DND-41 (cell line): ENCODE data around the gene EEF1AKMT2.
A peak's percentile ranks its signal among the peaks of the same experiment; 100 is the strongest.

Source experiments
- ATAC-seq: fragments of 200-7000 bp; cut with Tn5 transposase; 3 replicates; pipeline ENCODE4 v1.9.1; 2021; ENCODE audit warnings: low read depth; ENCODE audit not compliant: insufficient read depth
- DNase-seq: peaks from one replicate; pipeline ENCODE4 v3.0.0-alpha.2; 2020
- H2AFZ ChIP-seq: 2 replicates; pipeline ENCODE4 v1.6.0; 2012; ENCODE audit warnings: low read depth, low read length
- H3K27ac ChIP-seq: 2 replicates; pipeline ENCODE4 v1.5.1; 2012; ENCODE audit warnings: low read length, inconsistent platforms
- H3K27me3 ChIP-seq: fragments of 200-600 bp; sonication (generic); 2 replicates; pipeline ENCODE4 v1.6.0; 2012; ENCODE audit warnings: low read length, mild to moderate bottlenecking, inconsistent platforms; ENCODE audit not compliant: insufficient read depth, poor library complexity
- H3K36me3 ChIP-seq: 2 replicates; pipeline ENCODE4 v1.5.1; 2012; ENCODE audit warnings: low read length, inconsistent platforms; ENCODE audit not compliant: insufficient read depth
- H3K4me1 ChIP-seq: 2 replicates; pipeline ENCODE4 v1.5.1; 2012; ENCODE audit warnings: mild to moderate bottlenecking, low read length; ENCODE audit not compliant: insufficient read depth
- H3K4me2 ChIP-seq: 2 replicates; pipeline ENCODE4 v1.6.0; 2012; ENCODE audit warnings: mild to moderate bottlenecking, moderate library complexity, low read length, inconsistent platforms; ENCODE audit not compliant: insufficient read depth
- H3K4me3 ChIP-seq, 2 experiments: fragments of 200-600 bp in 1 of 2; shearing (Covaris generic) in 1 of 2; 2 replicates each; pipeline ENCODE4 v1.5.1; 2012 to 2016; ENCODE audit warnings: inconsistent platforms in 2 of 2, low read length in 2 of 2, mild to moderate bottlenecking in 2 of 2, low read depth in 1 of 2, moderate library complexity in 1 of 2
- H3K79me2 ChIP-seq: 2 replicates; pipeline ENCODE4 v1.6.0; 2012; ENCODE audit warnings: low read length, inconsistent platforms; ENCODE audit not compliant: insufficient read depth
- H3K9ac ChIP-seq: 2 replicates; pipeline ENCODE4 v1.6.0; 2012; ENCODE audit warnings: low read depth, mild to moderate bottlenecking, inconsistent platforms, low read length, moderate library complexity
- H3K9me3 ChIP-seq: 2 replicates; pipeline ENCODE4 v1.5.1; 2012; ENCODE audit warnings: low read length, moderate library complexity, mild to moderate bottlenecking, inconsistent platforms; ENCODE audit not compliant: insufficient read depth, severe bottlenecking
- H4K20me1 ChIP-seq: 2 replicates; pipeline ENCODE4 v1.6.0; 2012; ENCODE audit warnings: low read length; ENCODE audit not compliant: insufficient read depth
- EZH2 ChIP-seq: IDR thresholded peaks from 3 replicates; pipeline ENCODE4 v1.6.1; 2012; ENCODE audit warnings: borderline replicate concordance, low read depth, mild to moderate bottlenecking, moderate library complexity, low read length, inconsistent platforms; ENCODE audit not compliant: severe bottlenecking
- TF ChIP-seq, protein P1 (sequence below): IDR thresholded peaks from 2 replicates; pipeline ENCODE4 v1.5.1; 2012; ENCODE audit warnings: borderline replicate concordance, low read length, moderate library complexity, mild to moderate bottlenecking; ENCODE audit not compliant: poor library complexity, severe bottlenecking; ENCODE audit errors: extremely low read depth

Gene EEF1AKMT2

DNA sequence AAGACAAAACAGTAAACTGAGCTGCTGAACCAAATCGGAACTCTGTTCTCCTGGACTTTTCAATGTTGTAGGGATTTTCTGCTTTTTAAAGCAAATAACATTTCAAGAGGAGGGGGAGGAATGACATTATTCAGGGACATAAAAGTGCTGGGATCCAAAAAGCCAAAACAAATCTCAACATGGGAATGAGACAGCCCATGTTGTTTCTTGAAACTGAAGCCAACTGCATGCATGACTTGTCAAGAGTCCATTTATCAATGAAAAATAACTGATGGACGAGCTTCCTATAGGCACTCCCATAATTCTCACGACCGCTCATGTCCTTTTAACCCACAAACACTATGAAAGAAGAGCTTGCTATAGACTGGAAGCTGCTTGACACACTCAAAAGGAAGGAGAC lies 75.3 kb downstream of the EEF1AKMT2 start:
- H3K9me3 ChIP-seq, result no peaks in the 10 kb centered on the region
- no peak overlapping the region for H2AFZ ChIP-seq
- H3K4me1 ChIP-seq, result peaks cover 31% of the 10 kb centered on the region
- ATAC-seq, result no peak
- H3K4me2 ChIP-seq, result no peak overlapping the region
- no peak overlapping the region for H3K27ac ChIP-seq
- no peak for TF ChIP-seq EZH2
- TF ChIP-seq, protein P1, sequence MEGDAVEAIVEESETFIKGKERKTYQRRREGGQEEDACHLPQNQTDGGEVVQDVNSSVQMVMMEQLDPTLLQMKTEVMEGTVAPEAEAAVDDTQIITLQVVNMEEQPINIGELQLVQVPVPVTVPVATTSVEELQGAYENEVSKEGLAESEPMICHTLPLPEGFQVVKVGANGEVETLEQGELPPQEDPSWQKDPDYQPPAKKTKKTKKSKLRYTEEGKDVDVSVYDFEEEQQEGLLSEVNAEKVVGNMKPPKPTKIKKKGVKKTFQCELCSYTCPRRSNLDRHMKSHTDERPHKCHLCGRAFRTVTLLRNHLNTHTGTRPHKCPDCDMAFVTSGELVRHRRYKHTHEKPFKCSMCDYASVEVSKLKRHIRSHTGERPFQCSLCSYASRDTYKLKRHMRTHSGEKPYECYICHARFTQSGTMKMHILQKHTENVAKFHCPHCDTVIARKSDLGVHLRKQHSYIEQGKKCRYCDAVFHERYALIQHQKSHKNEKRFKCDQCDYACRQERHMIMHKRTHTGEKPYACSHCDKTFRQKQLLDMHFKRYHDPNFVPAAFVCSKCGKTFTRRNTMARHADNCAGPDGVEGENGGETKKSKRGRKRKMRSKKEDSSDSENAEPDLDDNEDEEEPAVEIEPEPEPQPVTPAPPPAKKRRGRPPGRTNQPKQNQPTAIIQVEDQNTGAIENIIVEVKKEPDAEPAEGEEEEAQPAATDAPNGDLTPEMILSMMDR, result no peak
- peaks cover 50% of the 10 kb centered on the region for H3K36me3 ChIP-seq
- H3K4me3 ChIP-seq, result no peak overlapping the region
- H3K79me2 ChIP-seq, result peaks cover 98% of the 10 kb centered on the region
- no peak for DNase-seq
- H3K9ac ChIP-seq, result no peak overlapping the region
- H3K27me3 ChIP-seq, result no peaks in the 10 kb centered on the region
- H4K20me1 ChIP-seq, result peaks cover 87% of the 10 kb centered on the region

DNA sequence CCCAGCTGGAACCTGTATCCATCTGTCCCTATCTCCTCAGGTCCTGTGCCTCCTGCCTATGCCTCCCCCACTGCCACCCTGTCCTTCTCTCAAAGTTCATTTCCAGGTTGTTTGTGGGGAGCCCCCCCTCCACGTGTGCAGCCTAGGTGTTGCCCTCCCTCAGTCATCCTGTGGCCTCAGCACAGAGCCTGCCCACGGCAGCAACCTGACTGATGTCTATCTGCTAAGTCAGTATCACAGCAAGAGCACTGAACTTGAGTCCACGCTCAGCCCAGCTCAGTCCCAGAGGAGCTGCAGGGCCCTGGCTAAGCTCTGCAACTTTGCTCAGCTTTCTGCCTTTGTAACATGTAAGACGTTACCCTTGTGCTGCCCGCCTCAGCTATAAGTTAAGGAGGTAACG lies 76.2 kb downstream of the EEF1AKMT2 start:
- peaks cover 51% of the 10 kb centered on the region for H3K36me3 ChIP-seq
- peaks cover 98% of the 10 kb centered on the region for H3K79me2 ChIP-seq
- peak overlapping the region; percentile 0 for H3K27ac ChIP-seq
- TF ChIP-seq, protein P1, result no peak
- TF ChIP-seq EZH2, result no peak
- H2AFZ ChIP-seq, result no peak overlapping the region
- DNase-seq (no peak), ATAC-seq (no peak; the same call in 2 of the 3 replicates)
- no peaks in the 10 kb centered on the region for H3K9me3 ChIP-seq
- no peak overlapping the region for H3K9ac ChIP-seq
- no peak overlapping the region for H3K4me3 ChIP-seq
- no peaks in the 10 kb centered on the region for H3K27me3 ChIP-seq
- no peak overlapping the region for H3K4me2 ChIP-seq
- peaks cover 34% of the 10 kb centered on the region for H3K4me1 ChIP-seq
- H4K20me1 ChIP-seq, result peaks cover 87% of the 10 kb centered on the region

DNA sequence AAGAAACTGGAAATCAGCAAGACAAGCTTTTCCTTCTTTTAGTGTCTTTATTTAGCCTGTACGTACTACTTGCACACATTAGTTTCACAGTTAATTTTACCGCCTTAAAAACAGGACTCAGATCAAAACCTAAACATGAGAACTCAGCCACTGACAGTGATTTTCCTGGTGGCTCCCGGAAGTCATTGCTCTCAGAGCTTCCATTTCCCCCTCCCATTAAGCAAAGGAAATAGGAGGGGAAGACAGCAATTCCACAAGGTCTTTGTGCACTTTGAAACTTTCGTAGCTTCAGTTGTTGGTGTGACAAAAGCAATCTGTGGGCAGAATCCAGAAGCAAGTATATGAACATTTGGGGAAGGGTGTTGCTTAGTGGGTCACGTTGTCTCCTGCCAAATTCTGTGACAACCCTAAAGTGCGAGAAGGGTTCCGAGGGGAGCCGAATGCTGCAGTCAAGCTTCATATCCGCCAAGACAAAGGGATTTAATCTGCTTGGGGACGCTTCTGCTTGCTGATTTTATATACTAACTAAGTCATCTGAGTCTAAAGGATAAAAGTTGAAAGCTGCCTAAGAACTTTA lies 77.9 kb downstream of the EEF1AKMT2 start:
- Histone ChIP-seq H3K36me3 (peaks cover 54% of the 10 kb centered on the region), H4K20me1 (peaks cover 93% of the 10 kb centered on the region), H3K4me1 (peaks cover 26% of the 10 kb centered on the region), H3K27me3 (no peaks in the 10 kb centered on the region), H3K9ac (no peak overlapping the region), H3K27ac (no peak overlapping the region), H2AFZ (no peak overlapping the region), H3K9me3 (no peaks in the 10 kb centered on the region), H3K4me3 (no peak overlapping the region), H3K79me2 (peaks cover 99% of the 10 kb centered on the region), H3K4me2 (no peak overlapping the region)
- no peak for TF ChIP-seq EZH2
- TF ChIP-seq, protein P1, result no peak
- ATAC-seq (no peak), DNase-seq (no peak)
